ENCODE measurements around the gene B4GALT5.

The B4GALT5 gene

GRCh38 chr20:49685809-49686208, 27.9 kb downstream of the B4GALT5 start:
- no peak for TF ChIP-seq CTCF (IDR thresholded peaks at IDR 0.05; ENCODE audit: insufficient read depth, low read depth, low read length, missing control alignments)
- DNase-seq (ENCODE audit: low read depth) = no peak
- H3K4me3 ChIP-seq (ENCODE audit: low read depth, low read length) = no peak overlapping the region

GRCh38 chr20:49685161-49685601, 28.5 kb downstream of the B4GALT5 start:
- no peak for TF ChIP-seq CTCF (IDR thresholded peaks at IDR 0.05; ENCODE audit: insufficient read depth, low read depth, low read length, missing control alignments)
- DNase-seq (ENCODE audit: low read depth) = peak; percentile 73
- H3K4me3 ChIP-seq (ENCODE audit: low read depth, low read length) = no peak overlapping the region

GRCh38 chr20:49684335-49684997, 29.2 kb downstream of the B4GALT5 start:
- no peak for DNase-seq (ENCODE audit: low read depth)
- no peak overlapping the region for H3K4me3 ChIP-seq (ENCODE audit: low read depth, low read length)
- no peak for TF ChIP-seq CTCF (IDR thresholded peaks at IDR 0.05; ENCODE audit: insufficient read depth, low read depth, low read length, missing control alignments)

- no peak overlapping the region for H3K4me3 ChIP-seq (ENCODE audit: low read depth, low read length)
- TF ChIP-seq CTCF (IDR thresholded peaks at IDR 0.05; ENCODE audit: insufficient read depth, low read depth, low read length, missing control alignments) = no peak
- DNase-seq (ENCODE audit: low read depth) = no peak
These were observed 30.9 kb downstream of the B4GALT5 start for GRCh38 chr20:49682798-49683197.

GRCh38 chr20:49682278-49682677, 31.4 kb downstream of the B4GALT5 start:
- DNase-seq (ENCODE audit: low read depth) = no peak
- H3K4me3 ChIP-seq (ENCODE audit: low read depth, low read length) = no peak overlapping the region
- TF ChIP-seq CTCF (IDR thresholded peaks at IDR 0.05; ENCODE audit: insufficient read depth, low read depth, low read length, missing control alignments) = no peak

GRCh38 chr20:49681850-49682216, 31.8 kb downstream of the B4GALT5 start:
- no peak overlapping the region for H3K4me3 ChIP-seq (ENCODE audit: low read depth, low read length)
- DNase-seq (ENCODE audit: low read depth) = no peak
- TF ChIP-seq CTCF (IDR thresholded peaks at IDR 0.05; ENCODE audit: insufficient read depth, low read depth, low read length, missing control alignments) = no peak

- no peak for DNase-seq (ENCODE audit: low read depth)
- no peak overlapping the region for H3K4me3 ChIP-seq (ENCODE audit: low read depth, low read length)
- no peak for TF ChIP-seq CTCF (IDR thresholded peaks at IDR 0.05; ENCODE audit: insufficient read depth, low read depth, low read length, missing control alignments)
These were observed 33.2 kb downstream of the B4GALT5 start for GRCh38 chr20:49680484-49680883.

Measured in GM12865 (cell line).